Panc1 (cell line): Measurements from ENCODE around the gene KIF1A. TPM values are rescaled to one million over a fixed set of nuclear protein-coding genes. Genes with fewer than 3 reads are reported as not detected.

ENCODE experiments used
- ATAC-seq: fragments of 200-7000 bp; cut with Tn5 transposase; 2 replicates; pipeline ENCODE4 v1.9.1; 2020; ENCODE audit warnings: mild to moderate bottlenecking, moderate library complexity
- BruUV-seq: library from RNA; stranded (reverse); fragments of 400-500 nt; replicated peaks from 2 replicates; lab custom pipeline; 2021; lab: Mats Ljungman, UMichigan
- CTCF ChIA-PET: fragments of 300-600 bp; sonication (Branson Sonifier 250); formaldehyde crosslinking; loops from one replicate; lab custom pipeline; 2022; ENCODE audit warnings: antibody characterized with exemption; lab: Charles Lee
- POLR2A ChIA-PET: fragments of 300-600 bp; sonication (Branson Sonifier 250); formaldehyde crosslinking; loops from one replicate; lab custom pipeline; 2022; ENCODE audit warnings: antibody characterized with exemption; lab: Charles Lee
- DNase-seq: peaks from one replicate; pipeline ENCODE4 v3.0.0-alpha.2; 2010; ENCODE audit warnings: low read depth, low spot score
- H3K27ac ChIP-seq: 2 replicates; pipeline ENCODE4 v1.5.1; 2011; ENCODE audit warnings: mild to moderate bottlenecking, low read length, inconsistent platforms
- H3K27me3 ChIP-seq: fragments of 200-500 bp; sonication (Bioruptor generic); 2 replicates; pipeline ENCODE4 v1.6.0; 2014; ENCODE audit warnings: low read length, inconsistent platforms; ENCODE audit not compliant: control insufficient read depth, insufficient read depth
- H3K36me3 ChIP-seq: fragments of 200-500 bp; sonication (Bioruptor generic); 2 replicates; pipeline ENCODE4 v1.5.1; 2014; ENCODE audit warnings: inconsistent platforms, mild to moderate bottlenecking, low read length, moderate library complexity; ENCODE audit not compliant: control insufficient read depth, insufficient read depth
- H3K4me1 ChIP-seq: 2 replicates; pipeline ENCODE4 v1.5.1; 2011; ENCODE audit warnings: inconsistent platforms, mild to moderate bottlenecking, low read length, moderate library complexity; ENCODE audit not compliant: control insufficient read depth, insufficient read depth
- H3K4me3 ChIP-seq, 2 experiments: 2 replicates each; pipeline ENCODE4 v1.5.1; 2011 to 2012; ENCODE audit warnings: low read depth in 2 of 2, low read length in 2 of 2, mild to moderate bottlenecking in 2 of 2, inconsistent platforms in 1 of 2, moderate library complexity in 1 of 2
- H3K9me3 ChIP-seq: fragments of 200-500 bp; sonication (Bioruptor generic); 2 replicates; pipeline ENCODE4 v1.5.1; 2014; ENCODE audit warnings: low read depth, mild to moderate bottlenecking, inconsistent platforms, low read length, moderate library complexity; ENCODE audit not compliant: control insufficient read depth, insufficient read depth
- CTCF ChIP-seq: fragments of 450-650 bp; IDR thresholded peaks from 2 replicates; pipeline ENCODE4 v1.5.1; 2017; ENCODE audit warnings: mild to moderate bottlenecking
- POLR2AphosphoS5 ChIP-seq: IDR thresholded peaks from 2 replicates; pipeline ENCODE4 v1.6.1; 2012; ENCODE audit warnings: mild to moderate bottlenecking, low read depth, low read length, moderate library complexity
- REST ChIP-seq, 2 experiments: IDR thresholded peaks; 2 replicates each; pipeline ENCODE4 v1.6.1; 2011 to 2012; ENCODE audit warnings: low read depth in 2 of 2, control low read depth in 1 of 2, low read length in 1 of 2, mild to moderate bottlenecking in 1 of 2, moderate library complexity in 1 of 2; ENCODE audit not compliant: insufficient read depth in 1 of 2
- SIN3A ChIP-seq: IDR thresholded peaks from 2 replicates; pipeline ENCODE4 v1.6.1; 2012; ENCODE audit warnings: low read depth, mild to moderate bottlenecking, low read length, moderate library complexity, borderline replicate concordance; ENCODE audit not compliant: insufficient read depth
- TCF7L2 ChIP-seq: IDR thresholded peaks from 2 replicates; pipeline ENCODE4 v1.6.1; 2011; ENCODE audit warnings: mild to moderate bottlenecking, low read depth, low read length, inconsistent platforms
- in situ Hi-C: cut with HindIII; loops from 2 replicates; pipeline ENCODE4 v1.10.0; 2016; ENCODE audit warnings: low sequenced_read_pairs, low pct_unique_long_range_greater_than_20kb
- intact Hi-C: fragments of 100-400 bp; cut with micrococcal nuclease; formaldehyde crosslinking; loops from one replicate; pipeline ENCODE4 v1.10.0; 2022; ENCODE audit not compliant: unreplicated experiment
- total RNA-seq: library from RNA; stranded (reverse); gene quantifications from one replicate; pipeline ENCODE4 v1.2.1, GENCODE V29; 2021; ENCODE audit not compliant: unreplicated experiment

Gene KIF1A
- total RNA-seq, 1 experiment from 2014 or later, result 132 TPM

- DNase-seq (no peak), ATAC-seq (peak; percentile 25)
- CTCF ChIA-PET, result no interaction called here
- no peaks in the 10 kb centered on the region for H3K36me3 ChIP-seq
- no peaks in the 10 kb centered on the region for H3K27me3 ChIP-seq
- no TSS peak for BruUV-seq
- POLR2A ChIA-PET, result no interaction called here
- no peak overlapping the region for H3K27ac ChIP-seq
- H3K9me3 ChIP-seq, result no peaks in the 10 kb centered on the region
- H3K4me1 ChIP-seq, result no peaks in the 10 kb centered on the region; the same call in 1 of the 2 replicates
- intact Hi-C loops, result no loop called here
- H3K4me3 ChIP-seq, result no peak overlapping the region
- TF ChIP-seq CTCF, result no peak
- in situ Hi-C loops, result no loop called here
Observed at GRCh38 chr2:240713071-240713927, 106.7 kb downstream of the KIF1A start.

- Histone ChIP-seq H3K27ac (no peak overlapping the region), H3K4me1 (no peaks in the 10 kb centered on the region; the same call in 1 of the 2 replicates), H3K36me3 (no peaks in the 10 kb centered on the region), H3K4me3 (no peak overlapping the region), H3K27me3 (no peaks in the 10 kb centered on the region), H3K9me3 (no peaks in the 10 kb centered on the region)
- in situ Hi-C loops, result no loop called here
- ChIA-PET POLR2A (no interaction called here), CTCF (no interaction called here)
- intact Hi-C loops, result no loop called here
- DNase-seq (no peak), ATAC-seq (no peak)
- no TSS peak for BruUV-seq
- TF ChIP-seq REST (IDR thresholded peaks at IDR 0.05; ENCODE audit: insufficient read depth in 1 of 2, low read depth in 2 of 2, low read length in 1 of 2), result no peak
- TF ChIP-seq TCF7L2, result no peak
- TF ChIP-seq SIN3A, result no peak
- no peak for TF ChIP-seq POLR2AphosphoS5
- TF ChIP-seq CTCF, result no peak
Observed at GRCh38 chr2:240712121-240712520, 107.9 kb downstream of the KIF1A start.
